Tongue (tissue), 2 donors: ENCODE data around the gene SNX10. TPM values are rescaled to one million over a fixed set of nuclear protein-coding genes. Genes with fewer than 3 reads are reported as not detected.
A peak's percentile ranks its signal among the peaks of the same experiment; 100 is the strongest.

Experiments
- DNase-seq: peaks from one replicate; pipeline ENCODE4 v3.0.0-alpha.2; 2015
- total RNA-seq: library from RNA; depleted of rRNA; stranded (reverse); fragments of >200 nt; gene quantifications from one replicate; pipeline ENCODE4 v1.2.3, GENCODE V29; 2014

The SNX10 gene
- total RNA-seq, 1 donor from 2014 or later = 3.4 TPM

DNA sequence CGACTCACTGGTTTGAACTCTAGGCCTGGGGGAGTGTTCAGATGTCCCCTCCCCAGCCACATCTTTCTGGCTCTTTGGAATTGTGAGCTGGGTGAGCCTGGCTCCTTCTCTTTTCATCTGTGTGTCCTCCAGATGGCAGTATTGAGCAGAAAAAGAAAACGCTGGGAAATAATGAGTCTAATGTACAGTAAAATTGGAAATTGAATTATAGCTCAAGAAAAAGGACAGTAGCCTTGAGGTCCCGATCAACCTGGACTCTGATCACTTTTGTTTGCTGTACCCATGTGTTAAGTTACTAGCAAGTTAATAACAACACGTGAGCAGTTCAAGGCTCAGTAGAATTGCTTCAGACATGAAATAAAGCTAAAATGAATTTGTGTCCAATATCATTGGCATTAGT, 77.9 kb downstream of the SNX10 start:
- peak; percentile 88 for DNase-seq

GRCh38 chr7:26370011-26370410, 78.3 kb downstream of the SNX10 start:
- no peak for DNase-seq

DNA sequence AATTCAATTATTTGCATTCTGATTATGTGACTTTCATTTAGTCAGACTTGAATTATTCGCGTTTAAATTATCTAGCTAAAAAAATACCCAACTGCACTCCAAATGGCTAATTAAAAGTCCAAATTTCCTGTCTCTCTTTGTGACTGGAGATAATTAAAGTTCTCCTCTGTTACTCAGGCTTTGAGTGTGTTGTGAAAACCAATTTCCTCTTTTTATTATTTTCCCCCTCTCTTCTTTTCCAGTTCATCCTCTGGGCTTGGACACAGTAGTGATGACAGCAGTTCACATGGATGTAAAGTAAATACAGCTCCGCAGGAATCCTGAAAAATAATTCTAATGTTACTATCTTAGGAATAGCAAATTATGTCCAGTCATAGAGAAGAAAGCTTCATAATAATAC, 80.6 kb downstream of the SNX10 start:
- DNase-seq = no peak

GRCh38 chr7:26372704-26373103, 81.0 kb downstream of the SNX10 start:
- DNase-seq = no peak

- DNase-seq = peak; percentile 13
These were observed 83.1 kb downstream of the SNX10 start for GRCh38 chr7:26374647-26375373.

- DNase-seq = peak; percentile 29
These were observed 84.1 kb downstream of the SNX10 start for GRCh38 chr7:26375726-26376174.

GRCh38 chr7:26376175-26376917, 84.7 kb downstream of the SNX10 start:
- DNase-seq = peak; percentile 39

DNA sequence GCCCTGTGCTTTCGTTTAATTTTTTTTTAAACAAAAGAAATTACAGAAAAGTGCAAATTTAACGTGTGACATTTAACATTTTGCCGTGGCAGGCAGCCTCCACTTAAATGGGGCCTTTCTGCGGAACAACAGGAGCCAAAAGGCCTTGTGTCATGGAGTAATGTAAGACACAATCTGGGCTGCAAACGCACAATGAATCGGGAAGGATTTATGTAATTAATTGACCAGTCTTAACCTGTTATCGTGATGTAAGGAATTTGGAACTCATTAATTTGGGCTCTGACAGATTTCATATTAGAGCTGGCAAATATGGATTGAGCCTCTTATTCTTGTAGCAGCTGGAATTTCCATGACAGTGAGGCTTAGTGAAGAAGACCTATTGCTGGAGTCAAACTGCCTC, 86.4 kb downstream of the SNX10 start:
- DNase-seq = no peak

- DNase-seq = no peak
These were observed 88.0 kb downstream of the SNX10 start for GRCh38 chr7:26379711-26380110.

DNA sequence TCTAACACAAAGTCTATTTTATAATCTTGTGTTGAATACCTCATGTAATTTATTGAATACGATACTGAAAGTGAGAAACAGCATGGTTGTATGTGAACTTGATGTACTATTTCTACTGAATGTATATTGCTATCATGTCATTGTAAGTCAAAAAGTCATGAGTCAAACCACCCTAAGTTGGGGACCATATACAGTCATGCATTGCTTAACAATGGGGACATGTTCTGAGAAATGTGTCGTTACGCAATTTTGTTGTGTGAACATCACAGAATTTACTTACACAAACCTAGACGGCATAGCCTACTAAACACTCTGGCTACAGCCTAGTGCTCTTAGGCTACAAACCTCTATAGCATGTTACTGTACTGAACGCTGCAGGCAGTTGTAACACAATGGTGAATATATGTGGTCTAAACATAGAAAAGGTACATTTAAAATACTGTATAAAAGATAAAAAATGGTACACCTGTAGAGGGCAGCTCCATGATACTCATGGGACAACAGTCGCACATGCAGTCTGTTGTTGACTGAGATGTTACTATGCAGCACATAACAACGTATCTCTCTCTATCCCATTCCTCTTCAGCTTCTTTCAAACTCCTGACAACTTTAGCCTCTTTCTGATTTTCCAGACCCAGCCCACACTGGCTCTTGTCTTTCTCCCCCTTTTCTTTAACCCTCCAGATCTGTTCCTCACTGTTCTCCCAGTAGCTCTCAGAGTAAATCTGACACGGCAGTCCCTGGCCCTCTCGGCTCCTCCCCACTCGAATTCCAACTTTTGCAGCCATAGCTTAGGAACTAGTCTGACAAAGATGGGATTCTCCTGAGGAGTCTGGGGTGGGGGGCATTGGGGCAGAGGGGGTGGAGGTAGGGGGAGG, 90.1 kb downstream of the SNX10 start:
- DNase-seq = no peak

DNA sequence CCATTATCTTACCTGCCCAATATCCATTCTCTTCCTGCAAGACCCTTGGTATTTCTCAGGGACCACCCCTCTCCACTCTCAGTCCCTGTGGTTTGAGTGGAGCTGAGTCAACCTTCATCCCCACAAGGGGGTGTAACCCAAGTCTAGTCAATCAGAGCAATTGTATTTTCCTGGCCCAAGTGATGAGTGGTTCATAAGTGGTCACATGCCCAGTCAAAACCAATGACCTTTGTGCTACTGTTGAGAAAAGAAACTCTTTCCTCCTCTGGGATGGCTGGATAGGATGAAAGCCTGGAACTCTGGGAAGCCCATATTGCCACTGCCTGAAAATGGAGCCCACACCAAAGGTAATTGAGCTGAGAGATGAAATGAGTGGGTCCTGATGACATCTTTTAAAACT, 93.6 kb downstream of the SNX10 start:
- DNase-seq = no peak

DNA sequence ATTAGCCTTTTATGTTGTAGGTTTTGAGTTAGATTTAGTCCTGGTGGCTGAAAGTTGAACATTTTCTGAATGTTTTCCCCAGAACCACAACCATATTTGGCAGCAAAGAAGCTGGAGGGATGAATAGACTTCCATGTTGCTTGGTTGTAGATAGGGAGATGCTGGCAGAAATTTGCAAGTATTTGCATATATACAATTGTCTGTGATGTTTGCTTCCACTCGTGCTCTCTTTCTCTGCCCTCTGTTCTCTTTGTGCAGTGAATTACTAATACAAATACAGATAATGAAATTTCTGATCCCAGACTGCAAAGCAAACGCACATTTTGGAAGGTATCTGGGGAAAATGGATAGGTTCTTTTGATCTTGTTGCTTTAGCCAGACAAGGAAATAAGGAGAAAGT, 96.1 kb downstream of the SNX10 start:
- DNase-seq = no peak

GRCh38 chr7:26388256-26388655, 96.6 kb downstream of the SNX10 start:
- no peak for DNase-seq

GRCh38 chr7:26390016-26390415, 98.4 kb downstream of the SNX10 start:
- DNase-seq = no peak

DNA sequence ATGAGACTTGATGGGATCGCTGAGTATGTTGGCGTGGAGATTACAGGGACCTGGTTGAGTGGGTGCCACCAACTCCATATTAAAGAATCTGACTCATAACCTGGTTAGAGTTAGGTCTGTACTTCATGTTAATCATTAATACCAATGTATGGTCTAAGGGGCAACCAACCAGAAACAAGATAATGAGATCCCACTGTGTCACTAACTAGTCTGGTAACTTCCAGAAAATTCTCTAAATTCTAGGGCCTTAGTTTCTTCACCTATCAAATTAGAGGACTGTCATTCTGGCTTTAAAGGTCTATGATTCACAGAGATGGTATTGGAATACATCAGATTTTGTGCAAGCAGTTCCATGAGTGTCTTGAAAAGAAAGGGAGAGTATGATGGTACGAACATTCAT, 102.2 kb downstream of the SNX10 start:
- DNase-seq = no peak

- peak; percentile 64 for DNase-seq
These were observed 105.7 kb downstream of the SNX10 start for GRCh38 chr7:26397332-26397731.

- DNase-seq = peak; percentile 67
These were observed 106.2 kb downstream of the SNX10 start for GRCh38 chr7:26397796-26398426.

GRCh38 chr7:26398427-26398755, 106.7 kb downstream of the SNX10 start:
- peak; percentile 85 for DNase-seq

DNA sequence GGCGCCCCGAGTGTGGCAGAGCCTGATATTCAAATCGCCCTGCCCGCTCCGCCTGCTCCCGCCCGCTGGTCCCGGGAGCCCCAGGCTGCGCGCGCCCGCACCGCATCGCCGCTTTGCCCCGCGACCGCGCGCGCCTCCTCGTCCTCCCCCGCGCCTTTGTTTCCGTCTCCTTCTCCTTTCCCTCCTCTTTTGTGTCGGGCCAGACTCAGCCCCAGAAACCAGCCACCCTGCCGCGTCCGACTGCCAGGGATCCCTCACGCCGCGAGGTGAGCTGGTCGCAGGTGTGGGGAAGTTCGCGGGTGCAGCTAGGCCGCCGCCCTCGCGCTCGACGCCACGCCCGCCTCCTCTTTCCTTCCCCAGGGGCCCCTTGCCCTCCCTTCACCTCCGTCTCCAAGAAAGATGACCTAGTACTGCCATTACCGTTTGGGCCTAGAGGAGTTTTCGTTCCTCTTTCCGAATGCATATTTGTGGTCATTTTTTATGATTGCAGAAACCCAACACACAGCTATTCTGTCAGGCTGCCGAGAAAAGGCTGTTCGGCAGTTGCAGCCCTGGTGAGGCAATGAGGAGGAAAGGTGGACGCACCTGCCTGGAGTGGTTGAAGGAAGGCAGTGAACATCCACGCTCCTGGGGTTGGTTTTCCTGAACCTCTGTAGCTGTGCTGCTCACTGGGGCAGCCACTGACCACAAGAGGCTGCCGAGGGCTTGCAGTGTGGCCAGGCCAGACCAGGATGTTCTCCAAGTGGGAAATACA, 107.3 kb downstream of the SNX10 start:
- peak; percentile 47 for DNase-seq

DNA sequence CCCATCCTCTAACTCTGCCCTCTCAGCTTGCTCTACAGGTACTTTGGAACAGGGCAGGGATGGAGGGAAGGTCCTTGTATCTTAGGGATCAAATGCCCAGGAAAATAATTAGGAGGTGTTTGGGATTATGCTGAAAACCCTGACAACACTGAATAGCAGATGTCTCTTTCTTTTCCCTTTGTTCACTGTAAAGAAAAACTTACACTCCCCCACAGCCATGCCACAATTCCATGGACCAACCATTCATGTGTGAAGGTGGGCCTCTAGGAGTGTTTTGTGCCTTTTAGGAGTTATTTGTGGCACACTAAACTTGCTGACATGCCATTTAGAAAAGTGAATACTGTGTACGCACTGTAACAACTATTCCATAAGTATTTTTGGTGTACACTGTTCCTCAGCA, 108.1 kb downstream of the SNX10 start:
- DNase-seq = no peak

GRCh38 chr7:26403640-26404039, 112.0 kb downstream of the SNX10 start:
- no peak for DNase-seq
